ENCODE data around the gene CCBE1. TPM values are rescaled to one million over a fixed set of nuclear protein-coding genes. Genes with fewer than 3 reads are reported as not detected.
"Not testable (repeated sequence)": the region's sequence is repeated elsewhere in the genome, so short reads cannot be mapped to it uniquely, and the experiment has no call there.

The CCBE1 gene
- total RNA-seq, 1 donor from 2014 or later, result 14.0 TPM

GRCh38 chr18:59715445-59715844 lies 18.2 kb upstream of the CCBE1 start:
- Histone ChIP-seq H3K9me3 (no peaks in the 10 kb centered on the region), H3K27ac (no peak overlapping the region), H3K4me1 (no peaks in the 10 kb centered on the region), H3K4me3 (no peak overlapping the region), H3K27me3 (ENCODE audit: low read depth) (no peaks in the 10 kb centered on the region), H3K36me3 (no peaks in the 10 kb centered on the region)
- DNase-seq (no peak), ATAC-seq (no peak)
- intact Hi-C loops (cut with DNase I), result no loop called here
- TF ChIP-seq CTCF (IDR thresholded peaks at IDR 0.05), result no peak

- DNase-seq; H3K27me3 ChIP-seq (ENCODE audit: low read depth); H3K4me1 ChIP-seq; H3K36me3 ChIP-seq; H3K4me3 ChIP-seq; ATAC-seq; H3K27ac ChIP-seq; intact Hi-C loops (cut with DNase I); H3K9me3 ChIP-seq: not testable (repeated sequence)
Observed at GRCh38 chr18:59714096-59714495, 16.9 kb upstream of the CCBE1 start.

- H3K9me3 ChIP-seq, result no peaks in the 10 kb centered on the region
- no peak overlapping the region for H3K27ac ChIP-seq
- no peaks in the 10 kb centered on the region for H3K4me1 ChIP-seq
- ATAC-seq (no peak), DNase-seq (no peak)
- intact Hi-C loops (cut with DNase I), result no loop called here
- H3K27me3 ChIP-seq (ENCODE audit: low read depth), result no peaks in the 10 kb centered on the region
- no peaks in the 10 kb centered on the region for H3K36me3 ChIP-seq
- TF ChIP-seq CTCF (IDR thresholded peaks at IDR 0.05), result no peak
- H3K4me3 ChIP-seq, result no peak overlapping the region
Observed at GRCh38 chr18:59712311-59712710, 15.1 kb upstream of the CCBE1 start.

- no peaks in the 10 kb centered on the region for H3K4me1 ChIP-seq
- H3K27ac ChIP-seq, result no peak overlapping the region
- H3K27me3 ChIP-seq (ENCODE audit: low read depth), result no peaks in the 10 kb centered on the region
- H3K9me3 ChIP-seq, result no peaks in the 10 kb centered on the region
- DNase-seq (no peak), ATAC-seq (no peak)
- TF ChIP-seq CTCF (IDR thresholded peaks at IDR 0.05), result no peak
- H3K4me3 ChIP-seq, result no peak overlapping the region
- no peaks in the 10 kb centered on the region for H3K36me3 ChIP-seq
- intact Hi-C loops (cut with DNase I), result no loop called here
Observed at GRCh38 chr18:59708988-59709387, 11.8 kb upstream of the CCBE1 start.

- H3K27ac ChIP-seq, result no peak overlapping the region
- DNase-seq, result no peak
- no peaks in the 10 kb centered on the region for H3K9me3 ChIP-seq
- no peak for ATAC-seq
- intact Hi-C loops (cut with DNase I), result no loop called here
- no peaks in the 10 kb centered on the region for H3K27me3 ChIP-seq (ENCODE audit: low read depth)
- no peaks in the 10 kb centered on the region for H3K36me3 ChIP-seq
- H3K4me3 ChIP-seq, result no peak overlapping the region
- no peaks in the 10 kb centered on the region for H3K4me1 ChIP-seq
- TF ChIP-seq CTCF (IDR thresholded peaks at IDR 0.05), result no peak
Observed at GRCh38 chr18:59707306-59707705, 10.1 kb upstream of the CCBE1 start.

- H3K9me3 ChIP-seq, result no peaks in the 10 kb centered on the region
- ATAC-seq, result no peak
- intact Hi-C loops (cut with DNase I), result no loop called here
- H3K27me3 ChIP-seq (ENCODE audit: low read depth), result no peaks in the 10 kb centered on the region
- no peak overlapping the region for H3K27ac ChIP-seq
- no peak overlapping the region for H3K4me3 ChIP-seq
- H3K36me3 ChIP-seq, result no peaks in the 10 kb centered on the region
- DNase-seq, result no peak
- TF ChIP-seq CTCF (IDR thresholded peaks at IDR 0.05), result no peak
- H3K4me1 ChIP-seq, result no peaks in the 10 kb centered on the region
Observed at GRCh38 chr18:59706499-59706898, 9.3 kb upstream of the CCBE1 start.

All from lower lobe of right lung (tissue), 2 donors.